ENCODE results near the gene NCK2.

NCK2 gene

DNA sequence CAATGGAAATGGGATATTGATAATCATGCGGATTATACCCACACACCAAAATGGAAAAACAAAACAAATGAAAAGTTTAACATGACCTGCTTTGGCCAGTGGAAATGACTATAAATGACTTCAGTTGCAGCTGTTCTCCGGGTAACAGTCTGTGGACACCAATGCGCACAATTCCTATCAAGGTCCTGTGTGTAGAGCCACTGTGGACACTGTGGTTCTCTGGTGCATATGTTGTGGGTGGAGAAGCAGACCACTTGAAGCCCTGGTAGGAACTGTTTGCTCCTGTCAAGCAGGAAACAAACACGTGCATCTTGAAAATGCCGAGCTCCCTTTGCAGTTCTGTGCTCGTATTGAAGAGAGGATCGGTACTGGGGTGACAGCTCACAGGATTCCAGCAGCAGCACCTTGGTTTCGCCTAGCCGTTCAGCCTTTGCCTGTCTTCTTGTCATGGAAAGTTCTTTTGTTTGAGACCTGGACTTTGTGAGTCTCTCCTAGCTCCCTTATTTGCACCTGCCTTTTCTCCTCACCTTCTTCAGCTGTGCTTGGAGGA lies 32.9 kb downstream of the NCK2 start:
- no peak for DNase-seq (ENCODE audit: low spot score)

DNA sequence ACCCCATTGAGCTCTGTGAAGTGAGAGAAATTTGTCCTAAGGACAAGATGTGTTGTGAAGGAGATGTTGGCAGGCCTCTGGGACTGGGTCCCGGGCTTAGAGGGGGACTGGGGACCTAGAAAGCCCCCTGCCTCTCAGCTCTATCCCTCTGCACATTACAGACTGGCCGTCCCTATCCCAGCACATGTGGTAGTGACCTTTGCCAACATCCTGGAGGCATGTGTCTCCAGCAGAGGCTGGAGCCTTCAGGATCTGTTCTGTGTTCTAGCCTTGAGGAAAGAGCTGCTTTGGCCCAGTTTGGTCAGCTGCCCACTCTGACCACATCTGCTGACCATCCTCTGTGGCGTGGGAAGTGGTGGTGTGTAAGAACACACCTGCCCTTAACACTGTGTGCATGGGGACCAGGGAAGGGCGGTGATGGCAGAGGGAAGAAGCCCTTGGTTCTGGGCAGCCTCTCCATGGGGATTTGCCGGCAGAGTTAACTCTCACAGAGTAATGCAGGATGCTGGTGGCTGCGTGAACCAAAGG lies 33.4 kb downstream of the NCK2 start:
- DNase-seq (ENCODE audit: low spot score) = no peak

DNA sequence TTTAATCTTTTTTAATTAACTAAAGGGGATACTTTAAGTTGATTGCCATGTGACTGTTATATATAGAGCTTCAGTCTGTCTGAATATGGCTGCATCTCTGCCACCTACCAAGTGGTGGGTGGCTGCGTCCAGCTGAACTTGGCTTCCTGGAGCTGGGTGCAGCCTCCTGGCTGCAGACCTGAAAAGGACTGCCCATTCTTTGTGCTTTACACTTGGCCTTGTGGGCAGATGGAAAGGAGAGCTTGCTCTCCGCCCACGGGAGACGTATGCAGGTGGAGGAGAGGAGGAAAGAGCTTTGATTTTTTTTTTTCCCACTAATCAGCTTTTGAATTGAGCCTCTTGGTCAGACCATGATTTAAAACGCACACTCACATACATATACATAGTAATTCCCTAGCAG lies 34.7 kb downstream of the NCK2 start:
- peak; percentile 39 for DNase-seq (ENCODE audit: low spot score)

DNA sequence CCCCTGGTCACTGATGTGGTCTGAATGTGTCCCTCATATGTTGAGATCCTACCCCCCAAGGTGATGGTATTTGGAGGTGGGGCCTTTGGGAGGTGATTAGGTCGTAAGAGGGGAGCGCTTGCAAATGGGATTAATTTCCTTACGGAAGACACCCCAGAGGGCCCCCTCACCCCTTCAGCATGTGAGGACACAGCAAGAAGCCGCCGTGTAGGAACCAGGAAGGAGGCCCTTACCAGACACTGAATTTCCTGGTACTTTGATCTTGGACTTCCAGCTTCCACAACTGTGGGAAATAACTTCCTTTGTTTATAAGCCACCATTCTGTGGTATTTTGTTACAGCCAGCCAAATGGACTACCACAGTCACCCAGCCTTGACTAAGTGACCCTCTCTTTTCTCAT lies 35.9 kb downstream of the NCK2 start:
- no peak for DNase-seq (ENCODE audit: low spot score)

DNA sequence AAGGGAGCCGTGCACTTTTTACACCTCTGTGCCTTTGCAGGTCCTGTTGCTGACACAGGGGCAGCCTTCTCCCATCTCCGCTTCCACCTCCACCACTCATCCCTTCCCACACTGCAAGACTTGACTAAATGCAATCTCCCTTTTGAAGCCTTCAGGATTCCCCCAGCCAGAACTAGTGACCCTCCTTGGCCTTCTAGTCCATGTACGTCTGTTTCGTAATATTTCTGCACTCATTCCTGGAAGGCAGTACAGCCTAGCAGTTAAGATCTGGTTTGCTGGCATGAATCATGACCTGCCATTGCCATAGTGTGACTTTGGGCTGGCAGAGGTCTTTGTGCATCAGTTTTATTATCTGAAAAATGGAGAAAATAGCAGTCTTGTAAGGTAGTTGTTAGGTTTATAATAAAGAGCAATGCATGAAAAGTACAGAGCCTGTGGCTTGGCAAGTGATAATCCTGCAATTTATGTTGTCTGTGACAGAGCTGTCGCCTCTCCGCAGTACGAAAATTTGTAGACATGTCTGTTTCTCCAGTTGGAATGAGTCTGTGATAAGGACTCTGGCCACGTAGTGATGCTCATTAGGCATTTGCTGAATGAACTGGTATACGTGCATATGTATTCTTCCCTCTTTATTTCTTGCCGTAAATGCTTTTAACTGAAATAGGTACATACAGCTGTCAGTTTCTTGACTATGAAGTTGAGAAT lies 36.7 kb downstream of the NCK2 start:
- DNase-seq (ENCODE audit: low spot score) = no peak

DNA sequence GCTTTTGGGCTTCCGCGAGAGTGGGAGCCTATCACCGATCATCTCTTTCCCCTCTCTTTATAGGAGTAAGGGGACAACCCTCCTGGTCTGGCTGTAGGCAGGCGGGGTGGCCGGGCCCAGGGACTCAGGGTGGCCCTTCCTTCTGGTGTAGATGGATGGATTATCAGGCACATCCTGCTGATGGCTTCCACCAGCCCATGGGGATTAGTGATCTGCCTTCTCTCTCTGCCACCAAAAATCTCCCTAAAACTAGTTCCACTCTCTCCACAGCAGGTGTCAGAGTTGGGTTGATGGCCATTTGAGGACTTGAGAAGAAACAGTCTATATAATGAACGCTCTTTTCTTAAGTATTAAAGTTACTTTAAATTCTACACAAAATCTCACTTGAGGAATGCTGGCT lies 37.4 kb downstream of the NCK2 start:
- DNase-seq (ENCODE audit: low spot score) = no peak

DNA sequence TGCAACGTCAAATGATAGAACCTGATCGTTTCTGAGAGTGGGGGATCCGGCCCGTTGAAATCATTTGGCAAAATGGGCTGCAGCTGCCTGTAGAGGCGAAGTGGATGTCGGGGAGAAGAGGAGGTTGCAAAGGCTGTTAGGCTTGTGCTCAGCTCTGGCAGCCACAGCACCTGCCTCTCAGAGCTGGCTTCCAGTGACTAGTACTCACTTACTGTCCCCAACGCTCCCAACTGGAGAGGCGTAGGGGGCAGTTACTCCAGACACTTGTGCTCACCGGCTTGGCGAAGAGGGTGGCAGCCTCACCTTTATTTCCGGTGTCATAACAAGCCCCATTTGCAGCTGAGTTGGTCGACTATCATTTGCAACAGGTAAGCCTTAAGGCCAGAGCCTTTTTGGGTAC lies 37.9 kb downstream of the NCK2 start:
- no peak for DNase-seq (ENCODE audit: low spot score)

DNA sequence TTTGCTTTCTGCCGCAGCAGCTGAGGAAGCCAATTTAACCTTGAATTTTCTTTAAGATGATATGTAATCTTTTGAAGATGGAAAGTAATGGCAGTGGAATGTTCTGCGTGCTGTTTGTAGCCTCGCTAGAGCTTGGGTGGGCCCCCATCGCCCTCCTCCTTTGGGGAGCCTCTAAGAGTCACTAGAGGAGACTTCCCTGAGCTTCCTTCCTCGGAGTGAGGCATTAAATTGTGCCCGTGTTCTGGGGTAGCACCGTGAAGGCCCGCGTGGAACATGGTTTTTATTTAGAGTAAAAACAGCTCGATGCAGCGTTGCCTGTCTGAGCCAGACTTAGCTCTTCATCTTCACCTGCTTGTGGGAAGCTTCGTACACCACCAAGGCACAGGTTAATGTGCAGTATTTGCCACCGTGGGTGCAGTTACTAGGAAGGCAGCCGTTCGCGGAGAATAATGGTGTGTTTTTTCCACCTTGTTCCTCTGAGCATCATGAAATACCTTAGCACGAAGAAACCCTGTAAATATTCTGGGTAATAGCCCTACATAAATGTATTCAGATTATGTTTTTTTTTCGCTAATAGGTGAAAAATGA lies 38.5 kb downstream of the NCK2 start:
- DNase-seq (ENCODE audit: low spot score) = no peak

DNA sequence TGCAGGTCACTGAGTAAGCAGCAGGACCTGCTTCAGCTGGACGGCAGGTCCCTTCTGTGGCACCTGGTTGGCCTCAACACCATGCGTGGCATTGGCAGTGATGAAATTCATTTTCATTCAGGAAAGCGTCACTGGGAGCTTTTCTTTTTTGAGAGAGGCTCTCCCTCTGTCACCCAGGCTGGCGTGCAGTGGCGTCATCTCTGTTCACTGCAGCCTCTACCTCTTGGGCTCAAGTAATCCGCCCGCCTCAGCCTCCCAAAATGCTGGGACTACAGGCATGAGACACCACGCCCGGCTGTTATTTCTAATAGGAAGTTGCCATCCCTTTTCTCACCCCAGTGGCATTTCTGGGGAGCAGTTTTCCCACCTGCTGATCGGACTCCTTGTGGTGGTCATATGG lies 39.3 kb downstream of the NCK2 start:
- DNase-seq (ENCODE audit: low spot score) = no peak

DNA sequence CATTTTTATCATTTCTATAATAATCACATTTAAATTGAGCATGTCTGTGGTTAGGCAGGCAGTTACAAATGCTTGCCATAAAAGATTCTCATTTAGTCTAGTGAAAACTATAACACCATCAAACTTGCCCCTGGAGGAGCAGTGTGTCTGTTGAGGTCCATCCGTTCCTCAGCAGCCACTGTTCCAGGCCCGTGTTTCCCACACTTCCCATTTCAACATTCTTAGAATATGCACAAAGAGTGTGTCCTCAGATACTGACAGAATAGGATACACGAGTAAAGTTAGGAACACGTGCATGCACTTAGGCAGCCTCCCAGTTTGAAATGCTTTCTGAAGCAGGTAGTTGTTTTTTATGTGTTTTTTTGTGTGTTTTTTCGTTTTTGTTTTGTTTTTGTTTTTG lies 39.9 kb downstream of the NCK2 start:
- DNase-seq (ENCODE audit: low spot score) = no peak

DNA sequence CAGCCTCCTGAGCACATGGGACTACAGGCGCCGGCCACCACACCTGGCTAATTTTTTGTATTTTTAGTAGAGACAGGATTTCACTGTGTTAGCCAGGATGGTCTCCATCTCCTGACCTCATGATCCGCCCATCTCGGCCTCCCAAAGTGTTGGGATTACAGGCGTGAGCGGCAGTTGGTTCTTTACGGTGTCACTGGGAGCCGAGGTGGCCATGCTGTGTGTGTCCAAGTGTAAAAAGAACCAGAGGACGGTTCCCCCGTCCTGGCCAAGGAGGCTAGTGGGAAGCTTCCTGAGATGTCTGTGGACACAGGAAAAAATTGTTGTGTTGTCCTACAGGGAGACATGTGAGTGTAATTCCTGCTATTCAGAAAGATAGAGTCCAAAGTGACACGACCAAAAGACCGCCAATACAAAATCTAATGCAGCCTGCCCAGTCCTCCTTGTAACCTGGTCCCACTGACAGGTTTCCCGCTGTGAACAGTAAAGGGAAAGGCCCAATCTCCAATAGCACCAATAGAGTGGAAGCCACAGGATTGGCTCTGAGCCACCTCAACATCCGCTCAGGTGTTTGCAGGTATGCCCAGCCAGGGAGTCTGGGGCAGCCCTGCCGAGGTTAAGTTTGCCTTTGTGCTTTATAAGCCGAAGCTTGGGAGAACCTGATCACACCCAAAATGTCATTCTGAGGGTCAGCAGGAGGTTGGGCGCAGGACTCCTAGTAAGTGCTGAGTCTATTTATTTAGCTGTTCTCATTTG lies 40.6 kb downstream of the NCK2 start:
- DNase-seq (ENCODE audit: low spot score) = no peak

DNA sequence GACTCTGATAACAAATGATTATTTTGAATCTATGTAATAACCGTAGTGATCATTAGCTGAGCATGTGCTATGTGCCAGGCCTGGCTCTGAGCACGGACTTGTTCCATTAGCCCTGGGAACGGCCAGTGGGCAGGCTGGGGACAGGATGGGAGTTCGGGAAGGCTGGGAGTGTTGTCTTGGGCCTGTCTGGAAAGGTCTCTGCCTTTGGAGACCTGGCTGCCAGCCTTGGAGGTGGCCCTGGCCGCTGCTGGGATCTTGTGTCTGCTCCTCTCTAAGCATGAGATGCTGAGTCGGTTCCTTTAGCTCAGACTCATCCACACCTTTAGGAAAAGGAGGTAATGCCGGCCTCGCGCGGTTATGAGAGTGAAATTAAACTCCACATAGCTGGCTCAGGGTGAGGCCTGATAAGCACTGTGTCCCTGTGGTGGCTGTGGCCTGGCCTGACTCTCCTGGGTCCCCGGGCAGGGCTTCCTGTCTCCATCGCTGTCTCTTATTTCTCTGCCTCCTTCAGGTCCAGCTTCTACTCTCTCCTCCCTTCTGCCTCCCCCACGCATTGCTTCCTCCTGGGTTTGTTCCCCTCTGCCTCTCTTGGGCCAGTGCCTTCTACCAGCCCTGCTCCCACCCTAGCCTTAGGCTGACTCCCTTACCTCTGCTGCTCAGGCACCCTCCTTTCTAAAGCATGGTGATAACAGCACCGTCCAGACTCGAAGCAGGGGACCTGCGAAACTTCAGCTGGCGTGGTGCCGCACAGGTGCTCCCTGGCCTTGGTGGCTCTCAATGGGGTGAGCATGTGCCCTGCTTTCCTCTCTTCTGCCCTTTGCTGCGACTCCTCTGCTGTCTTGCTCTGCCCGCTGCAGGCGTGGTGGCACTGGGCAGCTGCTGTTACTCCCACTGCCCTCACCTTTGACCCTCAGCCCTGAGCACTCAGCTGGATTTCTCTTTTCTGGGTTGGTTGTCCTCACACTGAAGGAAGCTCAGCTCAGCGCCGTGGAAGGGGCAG lies 41.8 kb downstream of the NCK2 start:
- DNase-seq (ENCODE audit: low spot score) = no peak

DNA sequence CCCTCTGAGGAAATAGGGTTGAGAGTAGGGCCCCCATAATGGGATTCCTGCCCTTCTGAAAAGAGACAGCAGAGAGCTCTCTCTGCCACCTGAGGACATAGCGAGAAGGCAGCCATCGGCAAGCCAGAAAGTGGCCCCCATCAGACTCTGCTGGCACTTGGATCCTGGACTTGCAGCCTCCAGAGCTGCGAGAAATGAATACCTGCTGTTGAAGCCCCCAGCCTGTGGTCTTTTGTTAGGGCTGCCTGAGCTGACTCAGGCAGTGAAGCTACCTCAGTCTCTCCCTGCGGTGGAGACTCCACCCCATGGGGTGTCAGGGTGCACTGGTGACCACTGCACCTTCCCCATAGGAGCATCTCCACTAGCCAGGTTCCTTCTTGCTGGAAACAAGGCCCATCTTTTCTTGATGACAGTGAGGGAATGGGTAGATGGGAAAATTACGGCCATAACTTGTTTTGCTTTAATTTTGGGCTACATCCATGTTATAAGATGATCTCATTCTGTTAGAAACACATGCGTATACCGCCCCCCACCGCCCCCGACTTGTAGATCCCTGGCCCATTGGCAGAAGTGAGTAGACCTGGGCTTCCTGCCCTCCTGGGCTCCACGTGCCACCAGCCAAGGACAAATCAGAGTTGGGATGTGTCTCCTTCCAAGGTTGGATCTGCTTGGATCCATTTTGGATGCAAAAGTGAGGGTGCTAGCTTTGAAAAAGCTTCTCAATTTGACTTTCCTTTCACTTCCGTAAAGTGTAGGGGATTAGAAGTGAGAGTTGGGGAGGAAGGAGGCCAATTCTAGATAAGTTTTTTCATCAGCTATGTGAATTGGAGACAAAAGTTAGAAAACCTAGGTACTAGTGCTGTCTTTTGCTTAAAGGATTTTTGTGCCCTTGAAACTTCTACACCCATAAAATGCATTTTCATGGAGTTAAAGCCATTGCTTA lies 42.9 kb downstream of the NCK2 start:
- no peak for DNase-seq (ENCODE audit: low spot score)

DNA sequence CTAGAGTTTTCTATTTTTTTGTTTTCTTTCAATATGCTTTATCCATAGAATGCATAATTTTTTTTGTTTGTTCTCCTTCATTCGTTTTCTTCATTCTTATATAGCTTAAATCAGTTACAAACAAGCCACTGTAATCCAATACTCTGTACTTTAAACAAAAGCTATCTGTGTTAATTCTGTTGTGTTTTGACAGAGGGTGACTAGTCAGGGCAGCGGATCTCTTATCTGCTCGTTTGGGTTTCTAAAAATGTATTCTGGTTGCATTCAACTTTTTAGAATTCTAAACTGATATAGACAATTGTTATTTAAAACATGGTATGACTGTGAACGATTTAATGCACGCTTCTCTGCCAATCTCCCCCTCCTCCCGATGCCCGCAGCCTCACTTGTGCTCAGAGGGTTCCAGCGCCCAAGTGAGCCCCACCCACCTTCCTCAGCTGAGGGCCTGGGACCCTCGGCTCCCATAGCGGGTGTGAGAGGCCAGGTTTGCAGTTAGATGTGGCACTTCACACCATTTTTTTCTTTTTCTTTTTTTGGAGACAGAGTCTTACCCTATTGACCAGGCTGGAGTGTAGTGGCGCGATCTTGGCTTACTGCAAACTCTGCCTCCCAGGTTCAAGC lies 44.1 kb downstream of the NCK2 start:
- no peak for DNase-seq (ENCODE audit: low spot score)

DNA sequence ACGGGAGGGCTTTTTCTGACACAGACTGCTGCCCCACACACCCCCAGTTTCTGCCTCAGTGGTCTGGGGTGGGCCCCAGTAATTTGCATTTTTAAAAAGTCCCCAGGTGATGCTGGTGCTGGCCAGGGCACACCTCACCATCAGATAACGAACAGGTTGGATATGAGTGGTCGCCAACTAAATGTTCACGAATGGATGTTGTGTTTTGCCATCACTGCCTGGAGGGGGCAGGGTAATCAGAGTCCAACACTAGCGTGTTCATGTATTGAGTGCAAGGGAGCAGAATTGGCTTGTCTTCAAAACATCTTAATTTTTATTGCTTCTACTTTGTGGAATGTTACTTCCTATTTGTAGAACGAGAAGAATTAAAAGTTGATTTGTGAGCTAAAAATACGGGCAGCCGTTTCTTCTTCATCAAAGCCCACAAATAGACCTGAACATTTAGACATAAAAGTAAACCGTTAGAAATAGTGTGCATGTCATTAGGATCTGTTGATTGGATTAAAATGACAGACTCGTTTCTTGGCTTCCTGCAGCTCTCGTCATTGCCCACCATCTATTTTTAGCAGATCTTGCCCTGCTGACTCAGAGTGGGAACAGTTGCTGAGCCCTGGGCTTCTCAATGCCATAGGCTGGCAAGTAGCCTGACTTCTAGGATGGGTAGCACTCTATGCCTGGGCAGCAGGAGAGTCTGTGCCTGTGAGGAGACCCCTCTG lies 45.2 kb downstream of the NCK2 start:
- DNase-seq (ENCODE audit: low spot score) = no peak

DNA sequence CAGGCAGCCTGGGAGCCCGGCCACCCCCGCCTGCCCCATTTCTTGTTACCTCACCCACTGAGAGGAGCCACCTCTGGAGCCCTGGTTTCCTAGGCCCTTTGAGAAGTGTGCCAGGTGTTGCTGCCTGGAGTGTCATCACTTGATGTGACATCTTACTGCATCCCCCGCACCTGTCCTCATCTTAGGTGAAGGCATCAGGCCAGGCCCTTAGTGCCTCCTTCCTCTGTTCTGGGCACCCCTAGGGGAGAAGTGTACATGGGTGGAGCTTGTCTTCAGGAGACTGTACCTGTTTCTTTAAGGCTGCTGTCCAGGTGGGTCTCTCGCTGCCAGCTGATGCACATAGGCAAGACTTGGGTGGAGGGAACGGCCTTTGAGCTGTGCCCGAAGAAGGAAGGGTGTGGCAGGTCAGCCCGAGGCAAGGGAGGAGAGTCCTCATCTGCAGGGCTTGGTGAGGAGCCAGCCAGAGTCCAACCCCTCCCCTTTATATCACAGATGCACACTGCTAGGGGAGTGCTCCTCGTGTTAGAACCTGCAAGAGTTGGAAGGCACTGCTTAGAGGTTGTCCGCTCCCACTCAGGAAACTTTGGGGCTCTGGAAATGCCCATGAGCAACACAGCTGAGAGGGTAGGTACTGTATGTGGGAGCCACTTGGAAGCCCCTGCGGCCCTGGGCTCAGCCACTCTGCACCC lies 45.9 kb downstream of the NCK2 start:
- no peak for DNase-seq (ENCODE audit: low spot score)

DNA sequence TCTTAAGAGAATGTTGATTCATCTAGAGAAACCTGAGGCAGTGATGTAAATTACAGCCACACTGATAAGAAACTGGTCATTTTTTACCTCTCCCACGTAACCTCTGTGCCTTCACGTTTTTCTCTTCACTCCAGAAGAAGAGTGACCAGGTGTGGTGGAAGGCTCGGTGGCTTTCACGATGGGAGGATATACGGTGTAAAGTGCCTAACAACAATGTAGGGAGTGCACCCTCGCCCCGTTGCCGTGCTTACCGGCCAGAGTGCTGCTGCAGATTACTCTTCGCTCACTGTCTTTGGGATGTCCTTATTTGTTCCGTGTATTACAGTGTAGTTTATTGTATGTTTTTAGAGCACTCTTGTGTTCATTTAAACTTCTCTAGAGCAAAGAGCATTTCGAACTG lies 46.5 kb downstream of the NCK2 start:
- DNase-seq (ENCODE audit: low spot score) = no peak

DNA sequence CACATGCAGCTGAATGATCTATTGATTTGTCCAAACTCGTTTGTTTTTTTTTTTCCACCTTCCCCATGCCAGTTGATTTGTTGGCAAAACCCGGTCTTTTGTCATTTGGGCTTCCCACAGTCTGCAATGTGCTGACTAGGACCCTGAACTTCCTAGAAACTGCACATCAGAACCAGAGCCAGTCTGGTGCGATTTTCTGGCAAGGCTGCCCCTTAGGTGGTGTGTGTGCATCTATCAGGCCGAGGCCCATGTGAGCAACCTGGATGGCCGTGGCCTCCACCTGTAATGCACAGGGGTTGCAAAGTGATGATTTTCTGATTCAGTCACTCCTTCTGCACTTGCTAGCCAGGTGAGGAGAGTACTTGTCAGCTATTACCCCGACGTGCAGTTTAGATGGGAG lies 47.8 kb downstream of the NCK2 start:
- no peak for DNase-seq (ENCODE audit: low spot score)

All from iPS-NIHi11 (cell line).